RCC 7860 (cell line): Measurements from ENCODE around the gene GPALPP1.
A peak's percentile ranks its signal among the peaks of the same experiment; 100 is the strongest.
"Not testable (repeated sequence)": the region's sequence is repeated elsewhere in the genome, so short reads cannot be mapped to it uniquely, and the experiment has no call there.

Source experiments
- DNase-seq: peaks from one replicate; pipeline ENCODE4 v3.0.0-alpha.2; 2015; ENCODE audit warnings: low spot score
- FAIRE-seq: peaks from 2 replicates; lab custom pipeline; 2012; peaks lifted over from hg19 to GRCh38; lab: Jason Lieb, UNC

The GPALPP1 gene

GRCh38 chr13:45004096-45004495, 14.8 kb downstream of the GPALPP1 start:
- no peak for FAIRE-seq

GRCh38 chr13:45007225-45007624, 17.9 kb downstream of the GPALPP1 start:
- DNase-seq (no peak), FAIRE-seq (no peak)

More at GRCh38 chr13:45004096-45004495, 14.8 kb downstream of the GPALPP1 start:
- DNase-seq: no peak

GRCh38 chr13:45007823-45008222, 18.5 kb downstream of the GPALPP1 start:
- FAIRE-seq: no peak
- DNase-seq: no peak

GRCh38 chr13:45011198-45011597, 21.9 kb downstream of the GPALPP1 start:
- FAIRE-seq: no peak

GRCh38 chr13:45015300-45015699, 26.0 kb downstream of the GPALPP1 start:
- FAIRE-seq: no peak
- peak; percentile 18 for DNase-seq

More at GRCh38 chr13:45011198-45011597, 21.9 kb downstream of the GPALPP1 start:
- no peak for DNase-seq

GRCh38 chr13:45016792-45017425, 27.6 kb downstream of the GPALPP1 start:
- no peak for DNase-seq
- no peak for FAIRE-seq

GRCh38 chr13:45019981-45020380, 30.6 kb downstream of the GPALPP1 start:
- FAIRE-seq, DNase-seq: not testable (repeated sequence)

- no peak for FAIRE-seq
- DNase-seq: no peak
These were observed 31.9 kb downstream of the GPALPP1 start for GRCh38 chr13:45021250-45021649.

GRCh38 chr13:45024847-45025246, 35.5 kb downstream of the GPALPP1 start:
- FAIRE-seq (no peak), DNase-seq (no peak)

GRCh38 chr13:45034342-45034741, 45.0 kb downstream of the GPALPP1 start:
- FAIRE-seq: no peak

GRCh38 chr13:45036206-45036605, 46.9 kb downstream of the GPALPP1 start:
- no peak for DNase-seq
- FAIRE-seq: no peak

More at GRCh38 chr13:45034342-45034741, 45.0 kb downstream of the GPALPP1 start:
- DNase-seq: no peak

- FAIRE-seq: no peak
- DNase-seq: no peak
These were observed 50.8 kb downstream of the GPALPP1 start for GRCh38 chr13:45040173-45040572.

- DNase-seq: no peak
- no peak for FAIRE-seq
These were observed 51.3 kb downstream of the GPALPP1 start for GRCh38 chr13:45040622-45041021.

- DNase-seq (no peak), FAIRE-seq (no peak)
These were observed 53.2 kb downstream of the GPALPP1 start for GRCh38 chr13:45042539-45042938.

- DNase-seq: no peak
- no peak for FAIRE-seq
These were observed 57.1 kb downstream of the GPALPP1 start for GRCh38 chr13:45046445-45046844.

GRCh38 chr13:45047394-45048310, 58.3 kb downstream of the GPALPP1 start:
- peak; percentile 55 for DNase-seq
- no peak for FAIRE-seq

- DNase-seq (no peak), FAIRE-seq (peak; percentile 28)
These were observed 59.6 kb downstream of the GPALPP1 start for GRCh38 chr13:45048890-45049407.

GRCh38 chr13:45049478-45049877, 60.1 kb downstream of the GPALPP1 start:
- no peak for FAIRE-seq
- DNase-seq: no peak

GRCh38 chr13:45051315-45051714, 62.0 kb downstream of the GPALPP1 start:
- no peak for FAIRE-seq
- DNase-seq: no peak

GRCh38 chr13:45055198-45055901, 66.0 kb downstream of the GPALPP1 start:
- DNase-seq (peak; percentile 85), FAIRE-seq (peak; percentile 96)
